Measurements from ENCODE around the gene CFTR.
"Not testable (repeated sequence)": the region's sequence is repeated elsewhere in the genome, so short reads cannot be mapped to it uniquely, and the experiment has no call there.

CFTR gene

GRCh38 chr7:117495308-117495707, 15.5 kb downstream of the CFTR start:
- DNase-seq (ENCODE audit: low spot score), result no peak

- no peak for DNase-seq (ENCODE audit: low spot score)
Observed at GRCh38 chr7:117502331-117502730, 22.5 kb downstream of the CFTR start.

GRCh38 chr7:117505238-117505637, 25.4 kb downstream of the CFTR start:
- DNase-seq (ENCODE audit: low spot score), result no peak

- DNase-seq (ENCODE audit: low spot score), result no peak
Observed at GRCh38 chr7:117508676-117509075, 28.9 kb downstream of the CFTR start.

GRCh38 chr7:117517194-117517593, 37.4 kb downstream of the CFTR start:
- DNase-seq (ENCODE audit: low spot score), result not testable (repeated sequence)

GRCh38 chr7:117530390-117530789, 50.6 kb downstream of the CFTR start:
- no peak for DNase-seq (ENCODE audit: low spot score)

- no peak for DNase-seq (ENCODE audit: low spot score)
Observed at GRCh38 chr7:117531595-117532244, 51.9 kb downstream of the CFTR start.

- DNase-seq (ENCODE audit: low spot score), result no peak
Observed at GRCh38 chr7:117538053-117538452, 58.2 kb downstream of the CFTR start.

GRCh38 chr7:117544061-117544460, 64.2 kb downstream of the CFTR start:
- no peak for DNase-seq (ENCODE audit: low spot score)

- DNase-seq (ENCODE audit: low spot score), result no peak
Observed at GRCh38 chr7:117548035-117548434, 68.2 kb downstream of the CFTR start.

- no peak for DNase-seq (ENCODE audit: low spot score)
Observed at GRCh38 chr7:117550625-117551024, 70.8 kb downstream of the CFTR start.

GRCh38 chr7:117552660-117553059, 72.8 kb downstream of the CFTR start:
- no peak for DNase-seq (ENCODE audit: low spot score)

- DNase-seq (ENCODE audit: low spot score), result no peak
Observed at GRCh38 chr7:117555260-117555659, 75.4 kb downstream of the CFTR start.

- no peak for DNase-seq (ENCODE audit: low spot score)
Observed at GRCh38 chr7:117559391-117559790, 79.6 kb downstream of the CFTR start.

- no peak for DNase-seq (ENCODE audit: low spot score)
Observed at GRCh38 chr7:117560030-117560429, 80.2 kb downstream of the CFTR start.

- DNase-seq (ENCODE audit: low spot score), result no peak
Observed at GRCh38 chr7:117562759-117563158, 82.9 kb downstream of the CFTR start.

- no peak for DNase-seq (ENCODE audit: low spot score)
Observed at GRCh38 chr7:117564080-117564479, 84.3 kb downstream of the CFTR start.

- DNase-seq (ENCODE audit: low spot score), result no peak
Observed at GRCh38 chr7:117564627-117565026, 84.8 kb downstream of the CFTR start.

- DNase-seq (ENCODE audit: low spot score), result no peak
Observed at GRCh38 chr7:117565226-117565625, 85.4 kb downstream of the CFTR start.

GRCh38 chr7:117567781-117568180, 88.0 kb downstream of the CFTR start:
- DNase-seq (ENCODE audit: low spot score), result no peak

- DNase-seq (ENCODE audit: low spot score), result no peak
Observed at GRCh38 chr7:117572856-117573620, 93.2 kb downstream of the CFTR start.

- DNase-seq (ENCODE audit: low spot score), result no peak
Observed at GRCh38 chr7:117581424-117581823, 101.6 kb downstream of the CFTR start.

- no peak for DNase-seq (ENCODE audit: low spot score)
Observed at GRCh38 chr7:117582219-117582704, 102.4 kb downstream of the CFTR start.
